GM19240 (cell line): ENCODE results near the gene DNAJB9.
A peak's percentile ranks its signal among the peaks of the same experiment; 100 is the strongest.

ENCODE experiments used
- DNase-seq: peaks from one replicate; pipeline ENCODE4 v3.0.0; 2011; ENCODE audit warnings: low spot score; ENCODE audit not compliant: insufficient read length

Gene DNAJB9

GRCh38 chr7:108605559-108606201, 36.0 kb downstream of the DNAJB9 start:
- no peak for DNase-seq

GRCh38 chr7:108609643-108610042, 40.0 kb downstream of the DNAJB9 start:
- DNase-seq = no peak

GRCh38 chr7:108611268-108611667, 41.6 kb downstream of the DNAJB9 start:
- DNase-seq = no peak

- peak; percentile 3 for DNase-seq
These were observed 43.7 kb downstream of the DNAJB9 start for GRCh38 chr7:108613147-108613948.

GRCh38 chr7:108613949-108614381, 44.3 kb downstream of the DNAJB9 start:
- DNase-seq = no peak

- DNase-seq = no peak
These were observed 45.2 kb downstream of the DNAJB9 start for GRCh38 chr7:108614896-108615295.

GRCh38 chr7:108618056-108618455, 48.4 kb downstream of the DNAJB9 start:
- no peak for DNase-seq

GRCh38 chr7:108623220-108623619, 53.5 kb downstream of the DNAJB9 start:
- DNase-seq = no peak
